Amniotic epithelial cell (primary cell): ENCODE data around the gene DHDDS.
A peak's percentile ranks its signal among the peaks of the same experiment; 100 is the strongest.
"Not testable (repeated sequence)": the region's sequence is repeated elsewhere in the genome, so short reads cannot be mapped to it uniquely, and the experiment has no call there.

Experiments
- DNase-seq: peaks from one replicate; pipeline ENCODE4 v3.0.0-alpha.2; 2010; ENCODE audit warnings: low read depth

The DHDDS gene

GRCh38 chr1:26431979-26432695 lies at the start of gene DHDDS:
Gene DHDDS (plus strand): TSS chr1:26432321. CDS start chr1:26432946, 625 bp downstream.
- DNase-seq = peak; percentile 96

DNA sequence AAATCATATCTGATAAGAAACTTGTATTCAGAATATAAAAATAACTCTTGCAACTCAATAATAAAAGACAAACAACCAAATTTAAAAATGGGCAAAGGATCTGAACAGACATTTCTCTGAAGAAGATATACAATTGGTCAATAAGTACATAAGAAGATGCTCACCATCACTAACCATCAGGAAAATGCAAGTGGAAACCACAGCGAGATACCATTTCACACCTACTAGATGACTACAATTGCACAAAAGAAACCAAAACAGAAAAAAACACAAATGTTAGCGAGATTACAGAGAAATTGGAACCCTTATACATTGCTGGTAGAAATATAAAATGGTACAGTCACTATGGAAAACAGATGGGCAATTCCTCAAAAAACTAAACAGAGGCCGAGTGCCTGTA lies 48.0 kb upstream of the DHDDS start:
- no peak for DNase-seq

DNA sequence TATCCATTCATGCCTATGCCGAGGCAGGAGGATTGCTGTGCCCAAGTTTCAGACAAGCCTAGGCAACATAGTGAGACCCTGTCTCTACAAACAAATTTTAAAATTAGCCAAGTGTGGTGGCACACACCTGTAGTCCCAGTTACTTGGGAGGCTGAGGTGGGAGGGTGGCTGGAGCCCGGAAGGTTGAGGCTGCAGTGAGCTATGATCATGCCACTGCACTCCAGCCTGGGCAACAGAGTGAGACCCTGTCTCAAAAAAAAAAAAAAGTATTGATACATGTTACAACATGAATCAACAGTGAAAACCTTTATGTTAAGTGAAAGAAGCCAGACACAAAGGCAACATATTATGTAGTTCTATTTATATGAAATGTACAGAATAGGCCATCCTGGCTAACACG lies 47.1 kb upstream of the DHDDS start:
- not testable (repeated sequence) for DNase-seq

GRCh38 chr1:26387447-26387846 lies 44.7 kb upstream of the DHDDS start:
- peak; percentile 69 for DNase-seq

- DNase-seq = peak; percentile 49
These were observed 43.2 kb upstream of the DHDDS start for GRCh38 chr1:26388791-26389445.

- DNase-seq = no peak
These were observed 42.4 kb upstream of the DHDDS start for GRCh38 chr1:26389604-26390247.

- peak; percentile 74 for DNase-seq
These were observed 40.7 kb upstream of the DHDDS start for GRCh38 chr1:26391450-26391849.

GRCh38 chr1:26395754-26396153 lies 36.4 kb upstream of the DHDDS start:
- DNase-seq = no peak

DNA sequence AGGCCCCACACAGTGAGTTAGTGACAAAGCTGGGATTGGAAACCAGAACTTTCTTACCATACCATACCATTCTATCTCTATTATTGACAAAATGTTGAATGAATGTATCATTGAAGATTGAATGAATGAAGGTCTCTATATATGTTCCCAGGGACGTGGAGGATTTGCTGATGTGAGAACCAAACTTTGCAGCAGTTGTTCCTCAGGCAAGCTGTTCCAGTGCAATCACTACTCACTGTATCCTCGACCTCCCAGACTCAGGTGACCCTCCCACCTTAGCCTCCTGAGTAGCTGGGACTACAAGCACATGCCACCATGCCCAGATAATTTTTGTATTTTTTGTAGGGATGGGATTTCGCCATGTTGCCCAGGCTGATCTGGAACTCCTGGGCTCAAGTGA lies 33.1 kb upstream of the DHDDS start:
- no peak for DNase-seq

DNA sequence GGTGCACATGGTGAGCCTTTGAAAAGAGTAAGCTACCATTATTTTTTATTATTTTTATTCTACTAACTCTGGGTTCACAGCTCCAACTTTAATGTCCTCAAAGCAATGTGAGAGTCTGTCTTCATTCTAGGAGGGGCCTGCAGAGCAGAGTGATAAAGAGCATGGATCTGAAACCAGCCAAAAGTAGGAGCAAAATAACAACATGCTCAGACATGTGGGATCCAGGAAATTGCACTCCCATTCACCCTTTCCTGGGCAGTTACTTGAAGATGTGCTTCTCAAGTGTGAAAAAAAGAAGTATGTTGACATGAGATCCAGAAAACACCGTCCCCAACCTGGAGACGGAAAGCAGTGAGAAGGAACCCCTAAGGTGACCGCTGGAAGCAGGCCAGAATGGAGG lies 30.2 kb upstream of the DHDDS start:
- no peak for DNase-seq

GRCh38 chr1:26403656-26404055 lies 28.5 kb upstream of the DHDDS start:
- peak; percentile 39 for DNase-seq

GRCh38 chr1:26404641-26405040 lies 27.5 kb upstream of the DHDDS start:
- peak; percentile 34 for DNase-seq

DNA sequence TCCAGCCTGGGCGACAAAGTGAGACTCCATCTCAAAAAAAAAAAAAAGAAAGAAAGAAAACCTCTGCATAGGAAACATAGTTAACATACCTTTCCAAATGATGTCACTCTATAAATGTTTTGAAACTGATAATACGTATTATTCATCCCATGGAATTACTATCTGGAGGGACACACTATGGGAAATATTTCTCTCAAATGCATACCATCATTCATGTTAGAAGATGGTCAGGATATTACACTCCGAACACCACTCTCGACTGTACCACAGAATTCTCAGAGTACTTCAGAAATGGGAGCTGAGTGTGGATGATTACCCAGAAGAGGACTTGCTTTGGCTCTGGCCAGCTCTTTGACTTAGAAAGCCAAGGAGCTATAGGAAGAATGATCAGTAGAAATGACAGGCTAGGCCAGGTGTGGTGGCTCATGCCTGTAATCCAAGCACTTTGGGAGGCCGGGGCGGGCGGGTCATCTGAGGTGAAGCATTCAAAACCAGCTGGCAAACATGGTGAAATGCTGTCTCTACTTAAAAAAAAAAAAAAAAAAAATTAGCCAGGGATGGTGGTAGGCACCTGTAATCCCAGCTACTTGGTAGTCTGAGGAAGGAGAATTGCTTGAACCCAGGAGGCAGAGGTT lies 26.7 kb upstream of the DHDDS start:
- peak; percentile 78 for DNase-seq

- DNase-seq = peak; percentile 62
These were observed 23.5 kb upstream of the DHDDS start for GRCh38 chr1:26408604-26409003.

DNA sequence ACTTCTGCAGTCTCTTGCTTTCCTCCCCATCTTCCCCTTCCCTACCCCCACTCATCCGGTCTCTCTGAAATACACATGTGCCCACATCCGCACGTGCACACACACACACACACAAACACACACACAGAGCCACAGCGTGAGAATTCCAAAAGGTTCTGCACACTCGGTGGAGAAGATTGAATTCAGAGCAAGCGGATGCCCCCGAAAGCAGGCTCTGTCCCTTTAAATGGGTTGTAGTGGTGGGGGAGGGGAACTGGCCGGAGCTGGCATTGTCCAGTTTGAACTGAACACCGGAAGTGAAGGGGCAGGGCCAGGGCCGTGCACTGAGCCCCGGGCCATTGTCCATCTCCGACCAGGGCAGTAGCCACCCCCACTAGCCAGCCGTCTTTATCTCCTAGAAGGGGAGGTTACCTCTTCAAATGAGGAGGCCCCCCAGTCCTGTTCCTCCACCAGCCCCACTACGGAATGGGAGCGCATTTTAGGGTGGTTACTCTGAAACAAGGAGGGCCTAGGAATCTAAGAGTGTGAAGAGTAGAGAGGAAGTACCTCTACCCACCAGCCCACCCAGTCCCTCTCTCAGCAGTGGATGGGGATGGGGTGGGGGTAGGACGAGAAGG lies 22.8 kb upstream of the DHDDS start:
- DNase-seq = peak; percentile 28

DNA sequence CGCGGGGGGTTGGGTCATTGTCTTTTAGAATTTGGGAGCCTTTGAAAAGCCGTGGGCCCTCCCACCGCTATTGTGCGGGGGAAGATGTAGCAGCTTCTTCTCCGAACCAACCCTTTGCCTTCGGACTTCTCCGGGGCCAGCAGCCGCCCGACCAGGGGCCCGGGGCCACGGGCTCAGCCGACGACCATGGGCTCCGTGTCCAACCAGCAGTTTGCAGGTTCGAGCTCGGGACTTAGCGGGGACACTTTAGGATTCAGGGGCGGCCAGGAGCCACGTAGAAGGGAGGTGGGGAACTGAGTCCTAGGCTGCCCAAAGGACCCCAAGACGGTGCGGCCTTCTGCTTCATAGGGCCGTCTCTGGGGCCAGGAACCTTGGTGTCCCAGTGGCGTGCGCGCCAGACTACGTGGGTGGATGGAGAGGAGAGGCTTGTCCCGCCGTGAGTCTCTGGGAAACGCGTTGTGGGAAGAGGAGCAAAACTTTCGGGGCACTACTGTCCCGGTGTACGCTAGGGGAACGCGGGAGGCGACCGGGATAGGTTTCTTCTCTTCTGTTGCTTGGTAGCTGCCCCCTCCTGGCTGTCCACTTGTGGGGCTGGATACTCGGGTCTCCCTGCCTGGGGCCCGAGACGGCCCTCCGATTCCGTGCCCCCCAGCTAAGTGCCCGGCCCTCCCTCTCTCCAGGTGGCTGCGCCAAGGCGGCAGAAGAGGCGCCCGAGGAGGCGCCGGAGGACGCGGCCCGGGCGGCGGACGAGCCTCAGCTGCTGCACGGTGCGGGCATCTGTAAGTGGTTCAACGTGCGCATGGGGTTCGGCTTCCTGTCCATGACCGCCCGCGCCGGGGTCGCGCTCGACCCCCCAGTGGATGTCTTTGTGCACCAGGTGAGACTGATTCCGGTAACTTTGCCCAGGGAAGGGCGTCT lies 21.2 kb upstream of the DHDDS start, which contains the start of gene LIN28A:
LIN28A (plus strand) TSS at position 112 of the 918 bp plus-strand sequence; CDS start at position 187, 75 bp downstream.
- no peak for DNase-seq

DNA sequence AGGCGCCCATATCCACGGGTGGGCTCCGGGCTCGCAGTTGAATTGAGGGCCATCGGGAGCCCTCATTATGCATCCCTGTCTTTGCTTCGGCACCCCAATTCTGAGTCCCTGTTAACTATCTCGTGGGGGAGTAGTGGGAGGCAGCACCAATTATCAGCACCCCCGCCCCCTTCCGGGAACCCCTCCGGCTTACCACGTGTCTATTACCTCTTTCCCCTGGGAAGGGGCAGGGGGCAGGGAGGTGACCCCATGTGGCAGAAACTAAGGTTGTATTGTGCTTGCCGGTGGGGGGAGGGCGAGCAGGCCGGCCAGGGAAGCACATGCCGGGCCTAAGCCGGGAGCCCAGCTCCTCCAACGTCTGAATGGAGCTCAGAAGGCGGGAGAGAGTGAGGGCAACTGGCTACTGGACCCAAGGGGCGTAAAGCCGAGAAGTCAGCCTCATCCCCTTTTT lies 20.5 kb upstream of the DHDDS start:
- no peak for DNase-seq

DNA sequence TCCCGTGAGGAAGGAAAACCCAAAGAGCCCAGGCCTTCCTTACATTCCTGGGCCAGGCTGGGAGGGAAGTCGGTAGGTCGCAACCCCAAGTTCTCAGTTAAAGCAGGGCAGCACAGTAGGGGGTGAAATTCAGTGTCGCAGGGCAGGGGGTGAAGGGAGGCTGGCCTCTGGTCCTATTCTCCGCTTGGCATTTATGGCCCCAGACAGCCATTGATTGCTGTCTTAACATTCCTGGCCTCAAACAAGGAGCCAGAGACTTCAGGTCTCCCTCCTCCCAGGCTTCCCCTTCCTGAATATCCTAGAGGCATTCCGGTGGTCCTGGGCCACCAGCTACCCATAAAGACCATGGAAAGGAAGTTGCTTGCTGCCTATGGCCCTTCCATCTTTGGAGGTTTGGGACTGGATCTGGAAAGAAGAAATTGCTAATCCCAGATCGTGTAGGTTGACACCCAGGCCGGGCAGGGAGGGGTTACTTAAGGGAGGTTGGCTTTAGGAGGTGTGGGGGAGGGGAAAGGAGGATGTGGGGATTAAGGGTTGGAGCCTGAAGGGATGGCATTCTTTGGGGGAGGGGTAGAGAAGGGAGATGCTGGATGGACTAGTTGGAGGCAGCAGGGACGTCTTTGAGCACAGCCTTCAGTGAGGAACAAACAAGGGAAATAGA lies 19.8 kb upstream of the DHDDS start:
- DNase-seq = peak; percentile 24

DNA sequence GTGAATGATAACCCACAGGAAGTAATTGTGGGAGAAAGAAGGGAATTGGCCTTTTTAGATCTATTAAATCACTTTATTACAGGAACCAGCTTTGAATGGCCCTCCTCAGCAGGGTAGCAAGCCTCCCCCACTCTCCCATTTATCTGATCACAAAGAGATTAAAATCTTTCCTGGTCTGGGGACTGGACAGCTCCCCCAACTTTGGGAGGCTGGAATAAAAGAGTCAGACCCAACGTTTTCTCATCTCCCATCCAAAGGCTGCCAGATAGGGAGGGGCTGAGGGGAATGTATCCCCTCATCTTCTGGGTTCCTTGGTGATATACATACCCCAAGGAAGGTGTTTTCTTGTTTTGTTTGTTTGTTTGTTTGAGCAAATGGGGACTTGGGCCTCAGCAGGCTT lies 19.1 kb upstream of the DHDDS start:
- no peak for DNase-seq

GRCh38 chr1:26417111-26417759 lies 14.9 kb upstream of the DHDDS start:
- peak; percentile 61 for DNase-seq
